K562 (cell line): ENCODE measurements around the gene TCEANC. TPM values are rescaled to one million over a fixed set of nuclear protein-coding genes. Genes with fewer than 3 reads are reported as not detected.

Experiments
- BCOR ChIP-seq: fragments of 450-650 bp; IDR thresholded peaks from 2 replicates; pipeline ENCODE4 v1.6.1; 2016
- CBFA2T3 ChIP-seq: fragments of 450-650 bp; IDR thresholded peaks from 2 replicates; pipeline ENCODE4 v1.6.1; 2017
- CTBP1 ChIP-seq: fragments of 450-650 bp; IDR thresholded peaks from 2 replicates; pipeline ENCODE4 v1.6.1; 2016; ENCODE audit warnings: borderline replicate concordance
- ELF2 ChIP-seq: fragments of 250-450 bp; sonication (Bioruptor Pico); IDR thresholded peaks from 2 replicates; pipeline ENCODE4 v1.5.0; 2021; ENCODE audit warnings: mild to moderate bottlenecking
- ESRRA ChIP-seq: fragments of 450-650 bp; IDR thresholded peaks from 2 replicates; pipeline ENCODE4 v1.6.1; 2014; ENCODE audit warnings: low read depth, mild to moderate bottlenecking, moderate library complexity, borderline replicate concordance
- FOXJ2 ChIP-seq: fragments of 200-800 bp; sonication (Bioruptor generic); IDR thresholded peaks from 2 replicates; pipeline ENCODE4 v1.6.1; 2016; ENCODE audit warnings: missing genetic modification characterization, missing compliant biosample characterization
- GABPB1 ChIP-seq: sonication (generic); formaldehyde crosslinking; IDR thresholded peaks from 2 replicates; pipeline ENCODE4 v1.8.0; 2022; ENCODE audit warnings: mild to moderate bottlenecking, missing genetic modification reagents
- MLLT1 ChIP-seq, 2 experiments: fragments of 450-650 bp; IDR thresholded peaks; 2 replicates each; pipeline ENCODE4 v1.6.1; 2016
- MXD1 ChIP-seq: fragments of 250-450 bp; sonication (Bioruptor Pico); IDR thresholded peaks from 2 replicates; pipeline ENCODE4 v1.8.0; 2021; ENCODE audit warnings: borderline replicate concordance, mild to moderate bottlenecking, moderate library complexity; ENCODE audit not compliant: poor library complexity, severe bottlenecking
- NKRF ChIP-seq: fragments of 450-650 bp; IDR thresholded peaks from 2 replicates; pipeline ENCODE4 v1.6.1; 2016; ENCODE audit warnings: borderline replicate concordance
- POLR2A ChIP-seq: fragments of 450-650 bp; conservative IDR thresholded peaks from 2 replicates; pipeline ENCODE4 v1.6.1; 2016
- PTTG1 ChIP-seq: fragments of 450-650 bp; IDR thresholded peaks from 2 replicates; pipeline ENCODE4 v1.6.1; 2016; ENCODE audit warnings: low read depth, mild to moderate bottlenecking, missing genetic modification characterization, missing compliant biosample characterization
- RAD51 ChIP-seq: fragments of 450-650 bp; IDR thresholded peaks from 2 replicates; pipeline ENCODE4 v1.7.1; 2016; ENCODE audit warnings: low read depth, mild to moderate bottlenecking, borderline replicate concordance
- RNF2 ChIP-seq: sonication (generic); IDR thresholded peaks from 2 replicates; pipeline ENCODE4 v1.6.1; 2016
- TAF7 ChIP-seq: fragments of 450-650 bp; IDR thresholded peaks from 2 replicates; pipeline ENCODE4 v1.6.1; 2016; ENCODE audit warnings: missing genetic modification characterization, missing compliant biosample characterization
- TAF9B ChIP-seq: fragments of 450-650 bp; IDR thresholded peaks from 2 replicates; pipeline ENCODE4 v1.6.1; 2018; ENCODE audit warnings: mild to moderate bottlenecking; ENCODE audit not compliant: partially characterized antibody
- TARDBP ChIP-seq: fragments of 450-650 bp; IDR thresholded peaks from 2 replicates; pipeline ENCODE4 v1.6.1; 2016
- TCF3 ChIP-seq: sonication (generic); formaldehyde crosslinking; IDR thresholded peaks from 2 replicates; pipeline ENCODE4 v1.4.0; 2020; ENCODE audit warnings: mild to moderate bottlenecking, missing genetic modification reagents
- TFAP4 ChIP-seq: sonication (generic); formaldehyde crosslinking; IDR thresholded peaks from 2 replicates; pipeline ENCODE4 v1.8.0; 2022; ENCODE audit warnings: missing genetic modification reagents, mild to moderate bottlenecking, moderate library complexity, borderline replicate concordance
- THAP12 ChIP-seq: fragments of 250-450 bp; sonication (Bioruptor Pico); IDR thresholded peaks from 2 replicates; pipeline ENCODE4 v1.9.0; 2021; ENCODE audit warnings: mild to moderate bottlenecking, inconsistent platforms
- ZBTB1 ChIP-seq: sonication (generic); formaldehyde crosslinking; IDR thresholded peaks from 2 replicates; pipeline ENCODE4 v1.8.1; 2023; ENCODE audit warnings: missing genetic modification reagents, low read depth, mild to moderate bottlenecking, borderline replicate concordance
- ZNF589 ChIP-seq: fragments of 200-800 bp; sonication (Bioruptor generic); IDR thresholded peaks from 2 replicates; pipeline ENCODE4 v1.6.1; 2016; ENCODE audit warnings: low read depth, missing genetic modification characterization, missing compliant biosample characterization
- polyA plus RNA-seq, 8 experiments: library from polyadenylated mRNA; depleted of rRNA in 4 of 8; stranded (reverse) in 5 of 8; unstranded in 3 of 8; fragments of >200 nt; fragmentation: Nextera tagmentation in 2 of 8; fragmentation: Illumina TruSeq in 1 of 8; extraction: Ambion mirVana in 2 of 8; extraction: Trizol in 1 of 8; gene quantifications; 2 replicates each; pipeline versions ENCODE4 v1.2.1 to v1.2.3, GENCODE V29; 2011 to 2014; ENCODE audit warnings: inconsistent platforms in 1 of 8, missing spikeins in 1 of 8
- total RNA-seq, 7 experiments: library from RNA; depleted of rRNA in 6 of 7; stranded (reverse); fragments of >200 nt in 6 of 7; fragmentation: Illumina TruSeq in 2 of 7; extraction: Trizol in 2 of 7; gene quantifications; 2 replicates each; pipeline versions ENCODE4 v1.2.1 to v1.2.3, GENCODE V29; 2011 to 2021; ENCODE audit warnings: low replicate concordance in 1 of 7

The TCEANC gene
- total and polyA plus RNA-seq, 9 of the 15 experiments (the other 6 are each of a cell fraction or from before 2014, with no cell fraction given): 1.2 to 2.8 (median 2.0) TPM

- TF ChIP-seq TFAP4 (CRISPR knock-in tag) (peak; percentile 73; the same call in 1 of the 2 replicates), TARDBP (no peak), ESRRA (no peak), NKRF (no peak; the same call in 1 of the 2 replicates), ZBTB1 (CRISPR knock-in tag) (peak; percentile 75; the same call in 1 of the 2 replicates), RNF2 (peak; percentile 30; the same call in 1 of the 2 replicates), MLLT1 (IDR thresholded peaks at IDR 0.05) (peak in 1 of 2 experiments; percentile 45; a peak in 1 of 4 replicates), THAP12 (no peak), ELF2 (CRISPR knock-in tag) (no peak), PTTG1 (tag) (no peak), GABPB1 (peak; percentile 76), ZNF589 (CRISPR knock-in tag) (no peak; the same call in 1 of the 2 replicates), TAF7 (tag) (0 out of 2 replicates have a peak, but pooled peaks have one; percentile 21), TCF3 (CRISPR knock-in tag) (peak; percentile 23), BCOR (0 out of 2 replicates have a peak, but pooled peaks have one; percentile 35), TAF9B (peak; percentile 37), CBFA2T3 (no peak), MXD1 (no peak), POLR2A (peak; percentile 86), CTBP1 (peak; percentile 81), RAD51 (peak; percentile 95), FOXJ2 (peak; percentile 43)
Measured at GRCh38 chrX:13652850-13653693, at the start of gene TCEANC (continued).
